Fibroblast of upper back skin (primary cell): ENCODE measurements around the gene WDR82.

ENCODE experiments used
- DNase-seq: peaks from one replicate; pipeline ENCODE4 v3.0.0-alpha.2; 2013

WDR82 gene, protein sequence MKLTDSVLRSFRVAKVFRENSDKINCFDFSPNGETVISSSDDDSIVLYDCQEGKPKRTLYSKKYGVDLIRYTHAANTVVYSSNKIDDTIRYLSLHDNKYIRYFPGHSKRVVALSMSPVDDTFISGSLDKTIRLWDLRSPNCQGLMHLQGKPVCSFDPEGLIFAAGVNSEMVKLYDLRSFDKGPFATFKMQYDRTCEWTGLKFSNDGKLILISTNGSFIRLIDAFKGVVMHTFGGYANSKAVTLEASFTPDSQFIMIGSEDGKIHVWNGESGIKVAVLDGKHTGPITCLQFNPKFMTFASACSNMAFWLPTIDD

DNA sequence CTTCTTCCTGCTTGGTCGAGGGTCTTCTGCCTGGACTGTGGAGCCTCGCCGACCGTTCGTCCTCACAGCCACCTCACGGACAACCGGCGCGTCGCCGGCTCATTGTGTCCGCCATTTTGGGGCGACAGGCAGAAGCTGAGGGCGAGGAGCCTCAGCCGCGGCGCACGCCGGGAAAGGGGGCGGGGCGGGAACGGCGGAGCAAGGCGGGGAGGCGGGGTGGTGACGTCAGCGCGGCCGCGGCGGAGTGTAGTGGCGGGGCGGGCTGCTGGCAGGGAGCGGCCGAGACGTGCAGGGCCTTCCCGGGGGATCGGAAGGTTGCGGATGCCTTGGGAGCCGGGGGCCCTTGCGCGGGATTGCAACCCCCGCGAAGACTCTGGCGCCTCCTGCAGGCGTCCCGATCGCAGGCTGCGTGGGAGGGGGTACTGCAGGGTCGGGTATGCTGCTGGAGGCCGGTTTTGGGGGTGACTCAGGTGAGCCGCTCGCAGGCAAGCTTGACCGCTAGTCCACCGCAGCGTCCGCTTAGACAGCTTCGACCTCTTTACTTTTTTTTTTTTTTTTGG lies at the start of gene WDR82:
WDR82 (minus strand) TSS at position 140 of the 560 bp plus-strand sequence. CDS start 288 bp downstream, outside the sequence.
- peak; percentile 93 for DNase-seq

DNA sequence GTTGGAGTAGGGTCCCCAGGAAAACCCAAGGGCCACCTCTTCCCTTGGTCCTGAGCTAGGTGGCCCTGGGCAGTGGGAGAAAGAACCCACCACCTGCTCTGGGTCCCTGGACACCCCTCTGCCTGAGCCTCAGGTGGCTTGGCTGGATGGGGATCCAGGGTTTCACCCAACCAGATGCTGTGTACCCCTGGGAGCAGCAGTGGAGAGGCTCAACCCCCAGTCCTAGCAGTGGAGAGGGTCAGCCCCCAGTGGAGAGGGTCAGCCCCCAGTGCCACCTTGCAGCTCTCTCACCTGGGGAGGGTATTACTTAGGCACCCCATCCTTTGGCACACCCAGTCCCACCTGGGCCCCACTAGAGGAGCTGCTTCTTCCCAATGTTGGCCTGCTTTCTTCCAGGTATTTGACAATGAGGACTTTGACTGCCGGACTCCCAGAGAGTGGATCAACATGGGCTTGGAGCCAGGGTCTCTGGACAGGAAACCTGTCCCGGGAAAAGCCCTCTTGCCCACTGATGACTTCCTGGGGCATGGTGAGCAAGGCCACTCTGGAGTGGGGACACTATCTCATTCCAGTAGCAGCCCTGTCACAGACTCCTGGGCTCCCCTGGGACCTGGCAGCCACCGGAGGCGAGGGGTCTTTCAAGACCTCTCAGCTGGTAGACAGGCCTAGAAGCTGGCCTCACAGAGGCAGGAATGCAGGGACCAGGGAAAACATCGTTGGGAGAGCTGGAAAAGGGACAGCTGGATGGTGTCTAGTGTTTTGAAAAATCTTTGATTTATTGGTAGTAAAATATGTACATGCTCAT lies 49.2 kb upstream of the WDR82 start:
- no peak for DNase-seq

DNA sequence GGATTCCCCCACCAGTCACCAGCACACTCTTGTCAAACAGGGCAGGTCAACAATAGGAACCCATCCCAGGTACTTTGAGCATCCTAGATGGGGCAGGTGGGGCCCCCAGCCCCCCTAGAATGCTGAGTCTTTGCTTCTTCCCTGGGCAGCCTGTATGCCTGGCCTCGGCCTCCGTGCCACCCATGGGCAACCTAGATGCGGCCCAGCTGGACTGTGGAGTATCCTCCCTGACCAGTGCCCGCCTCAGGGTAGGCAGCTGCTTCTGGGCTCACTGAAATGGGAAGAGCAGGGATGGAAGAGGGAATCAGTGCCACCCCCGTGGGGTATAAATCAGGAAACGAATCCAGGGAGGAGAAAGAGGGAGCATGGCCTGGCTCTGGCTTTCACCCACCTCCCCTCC lies 48.5 kb upstream of the WDR82 start:
- no peak for DNase-seq

DNA sequence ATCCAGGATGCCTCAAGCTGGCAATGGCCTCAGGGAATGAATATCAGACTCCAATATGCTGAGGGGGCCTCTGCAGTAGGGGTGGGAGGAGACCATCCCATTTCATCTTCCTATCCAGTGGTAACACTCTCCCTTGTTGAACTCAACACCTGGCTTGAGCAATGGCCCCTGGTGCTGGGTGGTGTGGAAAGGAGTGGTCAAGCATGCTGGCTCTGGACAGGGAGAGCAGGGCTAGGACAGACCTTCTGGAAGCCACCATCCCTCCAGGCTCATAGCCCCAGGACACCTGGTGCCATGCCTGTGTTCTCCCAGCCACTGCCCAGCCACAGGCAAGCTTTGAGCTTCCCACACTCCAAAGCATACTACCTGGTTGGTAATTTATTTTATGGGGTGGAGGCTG lies 47.2 kb upstream of the WDR82 start:
- DNase-seq: no peak

DNA sequence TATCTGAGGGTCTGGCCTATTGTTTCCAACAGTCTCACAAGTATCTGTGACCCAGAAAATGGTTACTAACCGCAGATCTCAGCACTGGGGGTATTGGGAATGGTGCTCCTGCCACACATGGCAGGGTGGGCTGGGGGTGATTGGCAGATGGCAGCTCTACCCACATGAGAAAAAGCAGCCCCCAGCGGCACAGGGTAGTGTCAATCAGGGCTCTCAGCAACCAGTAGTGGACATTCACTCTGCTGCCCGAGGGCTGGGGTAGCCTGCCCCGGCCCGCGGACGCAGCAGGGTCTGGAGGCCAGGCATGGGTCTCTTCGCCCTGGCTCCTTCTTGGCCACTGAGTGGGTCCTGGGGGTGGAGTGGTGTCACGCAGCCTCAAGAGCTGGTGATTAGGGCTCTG lies 46.2 kb upstream of the WDR82 start:
- no peak for DNase-seq

DNA sequence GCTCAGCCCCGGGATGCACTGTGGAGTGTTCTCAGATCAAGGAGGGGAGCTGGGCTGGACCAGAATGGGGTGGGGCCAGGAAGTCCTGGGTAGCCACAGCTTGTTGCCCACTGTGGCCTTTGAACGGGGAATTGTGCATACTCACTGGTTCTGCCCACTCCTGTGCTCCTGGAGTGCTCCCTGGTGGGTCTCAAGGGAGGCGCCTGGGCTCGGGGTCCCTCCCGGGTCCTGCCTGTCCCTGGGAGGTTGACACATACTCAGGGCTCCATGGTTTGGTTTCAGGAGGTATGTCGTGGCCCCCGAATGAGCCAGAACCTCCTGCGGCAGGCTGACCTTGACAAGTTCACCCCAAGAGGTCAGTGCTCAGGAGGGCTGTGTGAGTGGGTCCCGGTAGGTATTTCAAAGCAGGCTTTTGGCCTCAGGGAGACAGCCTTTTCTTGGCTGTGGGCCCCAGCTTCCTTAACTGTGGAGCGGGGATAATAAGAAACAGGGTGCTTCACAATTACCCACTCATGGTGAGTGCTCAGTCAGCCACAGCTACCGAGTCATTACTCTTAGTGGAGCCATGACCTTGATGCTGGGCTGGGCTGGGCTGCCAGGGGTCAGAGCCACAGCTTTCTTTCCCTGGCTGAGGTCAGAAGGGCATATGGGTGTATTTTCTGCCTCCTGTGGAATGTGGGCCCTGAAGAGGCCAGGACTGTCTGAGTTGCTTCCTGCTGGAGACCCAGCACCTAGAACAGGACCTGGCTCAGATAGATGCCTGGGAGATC lies 45.3 kb upstream of the WDR82 start:
- DNase-seq: no peak

DNA sequence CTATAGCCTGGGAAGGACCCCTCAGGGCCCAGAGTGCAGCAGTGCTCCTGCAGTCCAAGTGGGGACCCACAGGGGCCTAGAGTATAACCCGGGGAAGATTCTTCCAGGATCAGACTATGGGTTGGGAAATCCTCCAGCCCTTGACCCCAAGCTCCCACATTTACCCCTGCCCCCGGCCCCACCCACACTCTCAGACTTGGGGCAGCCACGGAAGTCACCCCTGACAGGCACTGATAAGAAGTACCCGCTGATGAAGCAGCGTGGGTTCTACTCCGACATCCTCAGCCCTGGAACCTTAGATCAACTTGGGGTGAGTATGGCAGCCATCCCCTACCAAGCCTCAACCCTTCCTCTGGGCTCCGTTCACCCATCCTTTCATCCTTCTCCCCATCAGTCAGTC lies 44.0 kb upstream of the WDR82 start:
- no peak for DNase-seq

DNA sequence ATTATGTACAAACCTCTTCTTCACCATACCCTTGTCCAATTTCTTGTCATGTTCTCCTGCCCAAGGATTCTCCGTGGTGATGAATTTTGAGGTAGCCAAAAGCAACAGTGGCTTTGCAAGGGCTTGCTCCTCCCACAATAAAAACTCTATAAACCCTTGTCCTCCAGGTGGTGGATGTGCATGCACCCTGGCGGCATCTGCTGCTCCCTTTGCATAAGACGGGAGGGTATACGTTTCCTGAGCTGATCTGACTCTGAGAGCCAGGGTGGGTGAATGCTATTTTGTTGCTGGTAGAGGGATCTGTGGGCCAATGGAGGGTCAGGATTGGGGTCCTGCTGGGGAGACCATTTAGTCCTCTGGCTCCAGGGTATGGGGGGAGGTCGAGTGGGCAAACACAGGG lies 43.0 kb upstream of the WDR82 start:
- no peak for DNase-seq

DNA sequence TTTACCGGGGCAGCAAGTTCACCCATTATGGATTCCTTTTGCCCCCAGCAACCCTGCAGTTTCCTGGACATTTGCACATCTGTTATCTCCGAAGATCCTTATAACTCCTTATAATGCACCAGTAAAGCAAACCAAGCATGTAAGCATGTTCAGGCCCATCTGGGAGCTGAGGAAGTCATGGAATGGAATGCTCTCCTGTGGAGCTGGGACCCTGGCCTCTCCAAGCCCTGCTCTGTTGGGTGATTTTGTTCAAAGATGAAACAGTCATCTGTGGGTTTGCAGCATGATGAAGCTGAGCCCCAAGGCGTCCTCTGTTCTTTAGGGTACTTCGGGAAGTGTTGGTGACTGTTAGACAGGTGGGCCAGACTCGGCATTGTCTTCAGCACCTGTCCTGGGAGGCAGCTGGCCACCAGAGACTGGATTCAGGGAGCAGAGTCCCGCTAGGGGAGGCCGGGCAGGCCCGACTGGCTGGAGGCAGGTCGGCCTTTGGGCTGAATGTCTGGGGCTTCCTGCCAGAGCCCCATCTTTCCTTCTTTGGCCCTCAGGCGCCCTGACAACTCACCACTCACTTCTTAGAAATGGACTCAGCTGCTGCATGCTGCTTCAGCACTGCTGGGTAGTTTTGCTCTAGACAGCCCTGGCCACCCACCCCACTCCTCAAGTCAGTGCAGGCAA lies 41.6 kb upstream of the WDR82 start:
- no peak for DNase-seq

DNA sequence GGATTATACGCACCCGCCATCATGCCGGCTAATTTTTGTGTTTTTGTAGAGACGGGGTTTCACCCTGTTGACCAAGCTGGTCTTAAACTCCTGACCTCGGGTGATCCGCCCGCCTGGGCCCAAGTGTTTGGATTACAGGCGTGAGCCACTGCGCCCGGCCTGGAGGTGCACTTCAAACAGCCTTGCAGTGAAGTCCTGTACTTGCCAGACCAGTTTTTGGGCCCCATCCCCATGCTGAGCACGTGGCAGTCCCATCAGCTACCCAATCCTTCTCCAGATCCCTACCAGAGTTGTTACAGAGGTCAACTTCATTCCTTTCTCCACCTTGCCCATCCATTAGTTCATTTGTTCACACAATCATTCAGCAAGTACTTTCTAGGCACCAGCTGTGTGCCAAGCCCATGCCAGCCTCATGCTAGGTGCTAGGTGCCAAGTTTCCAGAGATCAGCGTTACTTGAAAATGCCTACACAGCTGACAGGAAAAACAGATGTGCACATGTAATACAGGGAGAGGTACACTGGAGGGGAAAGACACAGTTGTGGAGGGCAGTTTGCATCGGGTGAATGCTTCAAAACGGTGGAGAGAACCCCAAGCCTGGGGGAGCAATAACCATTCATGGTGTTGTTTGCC lies 39.9 kb upstream of the WDR82 start:
- DNase-seq: no peak

DNA sequence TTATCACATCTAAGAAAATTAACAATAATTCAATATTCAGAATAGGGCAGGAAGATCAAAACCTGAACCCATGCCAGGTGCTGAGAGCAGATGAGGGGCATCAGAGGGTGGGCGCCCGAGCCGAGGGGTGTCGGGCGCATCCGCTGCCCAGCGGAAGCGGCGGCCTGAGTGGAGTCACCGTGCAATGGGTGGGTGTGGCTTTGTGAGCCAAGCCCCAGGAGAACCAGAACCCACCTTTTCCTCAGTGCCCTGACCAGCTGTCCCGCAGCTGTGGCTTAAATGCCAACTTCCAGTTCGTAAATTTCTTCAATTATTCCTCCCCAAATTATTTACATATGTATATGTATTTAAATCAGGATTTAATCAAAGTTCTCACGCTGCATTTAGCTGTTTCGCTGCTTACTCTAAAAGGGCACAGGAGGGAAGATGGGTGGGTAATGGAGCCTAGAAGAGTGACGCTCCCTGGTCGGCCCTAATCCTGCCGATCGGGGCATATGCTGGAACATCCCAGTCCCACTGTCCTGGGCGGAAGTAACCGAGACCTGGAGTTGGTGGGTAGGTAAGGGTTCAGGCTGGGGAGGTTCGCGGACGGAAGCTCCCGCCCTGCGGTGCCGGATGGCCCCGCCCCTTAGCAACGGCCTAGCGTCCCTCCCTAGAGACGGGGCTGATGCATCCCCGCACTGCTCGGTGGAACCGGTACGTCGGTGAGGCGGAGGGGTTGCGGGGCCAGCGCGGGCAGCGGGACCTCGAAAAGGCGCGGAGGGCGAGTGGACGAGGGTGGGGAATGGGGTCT lies 39.0 kb upstream of the WDR82 start:
- peak; percentile 35 for DNase-seq

DNA sequence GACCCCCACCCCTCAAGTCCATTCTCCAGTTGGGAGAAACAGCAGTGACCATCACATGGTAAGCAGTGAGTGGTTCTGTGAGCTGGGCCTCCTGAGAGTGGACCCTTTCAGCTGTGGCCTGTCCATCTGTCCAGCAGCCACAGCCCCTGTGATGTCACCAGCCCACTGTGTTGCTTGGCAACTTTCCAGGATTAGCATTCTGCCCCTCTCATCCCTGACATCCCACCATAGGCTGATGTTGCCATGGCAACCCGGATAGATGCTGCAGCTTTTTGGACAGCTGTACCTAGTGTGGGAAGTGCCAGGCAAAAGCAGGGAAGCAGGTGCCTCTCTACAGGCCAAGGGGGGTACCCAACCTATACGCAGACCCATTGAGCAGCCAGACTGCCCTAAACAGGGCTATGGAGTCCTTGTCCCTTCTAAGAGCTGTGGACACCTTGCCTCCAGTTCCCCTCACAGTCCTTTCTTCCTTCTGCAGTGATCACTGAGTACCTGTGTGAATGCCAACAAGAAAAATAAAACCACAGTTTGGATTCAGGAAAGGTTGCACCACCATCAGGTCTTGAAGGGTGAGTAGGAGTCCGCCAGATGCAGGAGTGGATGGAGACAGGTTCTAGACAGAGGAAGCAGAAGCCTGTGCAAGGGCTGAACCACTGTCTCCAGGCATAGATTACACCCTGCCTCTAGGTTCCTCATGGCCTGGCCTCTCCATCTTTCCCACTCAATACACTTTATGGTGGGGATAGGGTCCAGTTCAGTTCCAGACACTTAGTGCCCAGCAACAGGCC lies 37.7 kb upstream of the WDR82 start, which contains the start of gene DNAH1:
DNAH1 (plus strand) TSS at position 343 of the 788 bp plus-strand sequence. CDS start 6,124 bp downstream, outside the sequence.
- no peak for DNase-seq

DNA sequence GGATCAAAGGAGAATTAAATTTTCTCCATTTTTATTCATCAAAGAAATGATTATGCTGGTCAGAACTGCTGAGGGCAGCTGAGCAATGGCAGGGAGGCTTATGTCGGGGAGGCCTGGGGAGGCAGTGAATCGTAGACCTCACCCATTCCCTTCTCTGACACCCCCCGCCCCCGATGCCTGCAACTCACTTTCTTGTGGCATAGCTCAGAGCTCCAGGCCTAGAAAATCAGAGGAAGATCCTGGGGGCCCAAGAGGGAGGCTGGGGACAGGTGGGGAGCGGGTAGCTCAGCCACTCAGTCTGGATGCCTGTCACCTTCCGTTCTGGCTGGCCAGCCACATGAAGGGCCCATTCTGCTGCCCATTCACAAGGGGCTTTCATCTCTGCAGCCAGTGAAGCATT lies 36.6 kb upstream of the WDR82 start:
- DNase-seq: no peak

DNA sequence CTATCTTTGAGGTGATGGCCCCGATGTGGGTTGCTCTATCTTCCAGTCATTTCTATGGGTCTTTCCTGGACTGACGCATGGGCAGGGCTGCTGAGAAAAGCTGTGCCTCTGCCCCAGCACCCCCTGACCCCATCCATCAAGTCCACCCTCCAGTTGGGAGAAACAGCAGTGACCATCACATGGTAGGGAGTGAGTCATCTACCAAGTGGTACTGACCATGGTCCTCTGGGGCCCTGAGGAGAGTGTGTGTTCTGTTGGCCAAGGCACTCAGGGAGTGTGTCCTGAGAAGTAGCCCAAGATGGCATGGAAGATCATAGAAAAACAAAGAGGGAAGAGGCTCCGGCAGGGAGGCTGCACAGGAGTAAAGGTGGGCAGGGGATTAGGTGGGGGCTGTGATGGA lies 36.0 kb upstream of the WDR82 start:
- no peak for DNase-seq

DNA sequence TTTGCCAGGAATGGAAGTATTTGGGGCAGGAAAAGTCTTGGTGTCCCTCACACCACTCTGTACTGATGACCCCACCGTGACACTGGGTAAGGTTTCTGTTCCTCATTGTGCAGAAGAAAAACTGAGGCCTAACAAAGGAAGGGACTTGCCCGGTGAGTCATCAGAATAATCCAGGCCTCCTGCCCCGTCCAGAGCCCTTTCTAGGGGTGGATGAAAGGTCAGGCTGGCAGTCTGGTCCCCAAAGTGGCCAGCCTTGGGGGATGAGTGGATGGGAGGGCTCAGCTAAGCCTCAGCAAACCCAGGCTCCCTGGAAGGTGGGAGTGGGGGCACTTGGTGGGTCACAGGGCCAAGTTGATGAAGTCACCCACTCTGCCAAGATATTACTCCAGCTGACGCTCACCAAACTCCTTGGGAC lies 35.3 kb upstream of the WDR82 start:
- DNase-seq: no peak

DNA sequence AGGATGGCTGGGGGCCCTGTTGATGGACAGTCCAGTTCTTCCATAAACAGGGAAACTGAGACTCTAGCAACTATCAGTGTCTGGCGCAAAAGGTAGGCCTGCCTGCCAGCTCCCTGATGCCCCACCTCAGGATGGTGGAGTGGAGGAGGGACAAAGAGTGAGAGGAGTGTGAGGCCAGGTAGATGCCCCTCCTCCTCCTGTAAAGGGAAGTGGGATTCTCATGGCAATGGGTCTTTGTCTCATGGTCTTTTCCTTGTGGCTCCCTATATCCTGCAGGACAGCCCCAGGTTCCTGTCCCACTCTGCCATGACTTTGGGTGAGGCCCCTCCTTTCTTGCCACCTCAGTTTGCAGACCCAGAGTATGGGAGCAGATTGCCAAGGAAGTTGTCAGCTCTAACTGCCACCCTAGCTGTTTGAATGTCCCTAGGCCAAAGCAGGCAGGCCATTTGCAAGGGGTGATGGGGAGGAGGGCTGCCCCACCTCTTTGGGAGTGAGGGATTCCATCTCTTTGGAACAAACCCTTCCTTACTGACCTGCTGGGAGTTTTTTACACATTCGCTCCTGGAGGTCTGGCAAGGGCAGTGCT lies 34.8 kb upstream of the WDR82 start:
- no peak for DNase-seq

DNA sequence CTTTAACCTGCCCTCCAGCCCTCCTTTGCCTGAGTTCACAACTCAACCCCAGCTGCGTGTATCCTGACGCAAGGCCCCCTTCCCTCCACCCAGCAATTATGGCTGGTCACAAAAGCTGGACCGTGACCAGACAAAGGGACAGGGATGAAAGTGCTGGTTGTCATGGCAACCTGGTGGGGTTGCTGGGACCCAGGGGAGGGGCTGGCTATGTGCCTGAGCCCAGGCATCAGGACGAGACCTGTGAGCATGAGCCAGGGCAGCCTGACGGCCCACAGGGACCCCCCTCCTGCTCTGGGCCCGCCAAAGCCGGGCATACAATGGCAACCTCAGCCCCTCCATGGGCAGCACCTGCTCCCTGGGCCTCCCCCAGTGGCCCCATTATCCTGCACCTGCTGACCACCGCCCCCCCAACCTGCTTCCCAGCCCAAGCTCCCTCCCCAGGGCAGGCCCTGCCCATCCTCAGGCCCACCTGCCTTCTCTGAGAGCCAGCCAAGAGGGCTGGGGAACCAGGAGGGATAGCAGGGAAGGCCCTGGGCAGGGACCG lies 33.2 kb upstream of the WDR82 start:
- no peak for DNase-seq

DNA sequence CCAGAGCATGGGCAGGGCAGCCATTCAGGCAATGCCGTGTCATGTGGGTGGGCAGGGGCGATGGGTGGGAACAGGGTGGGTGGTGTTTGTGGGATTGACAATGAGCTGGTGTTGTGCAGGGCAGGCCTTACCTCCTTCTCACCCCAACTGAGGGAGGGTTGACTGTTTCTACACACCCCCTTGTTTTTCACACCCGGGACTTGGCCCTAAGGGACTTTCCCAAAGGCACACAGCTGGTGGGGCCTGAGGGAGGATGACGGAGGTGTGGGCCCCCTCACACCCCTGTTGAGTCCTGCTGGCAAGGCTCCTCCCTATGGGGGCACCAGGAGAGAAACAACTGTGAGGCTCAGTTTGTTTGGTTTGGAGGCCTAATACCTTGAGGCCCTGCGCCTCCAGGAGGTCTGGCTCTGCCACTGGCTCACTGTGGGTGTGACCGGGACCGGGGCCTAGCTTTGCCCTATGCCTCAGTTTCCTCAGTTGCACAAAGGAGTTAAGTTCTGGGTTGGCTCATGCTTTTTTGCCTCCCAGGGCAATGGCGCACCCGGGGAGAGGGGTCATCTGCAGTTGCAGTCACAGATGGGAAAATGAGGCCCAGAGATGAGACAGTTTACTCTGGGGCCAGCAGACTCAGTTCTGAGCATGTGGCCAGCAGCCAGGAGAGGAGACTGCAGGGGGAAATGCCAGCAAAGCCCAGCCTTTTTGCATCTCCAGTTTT lies 32.6 kb upstream of the WDR82 start:
- DNase-seq: no peak

DNA sequence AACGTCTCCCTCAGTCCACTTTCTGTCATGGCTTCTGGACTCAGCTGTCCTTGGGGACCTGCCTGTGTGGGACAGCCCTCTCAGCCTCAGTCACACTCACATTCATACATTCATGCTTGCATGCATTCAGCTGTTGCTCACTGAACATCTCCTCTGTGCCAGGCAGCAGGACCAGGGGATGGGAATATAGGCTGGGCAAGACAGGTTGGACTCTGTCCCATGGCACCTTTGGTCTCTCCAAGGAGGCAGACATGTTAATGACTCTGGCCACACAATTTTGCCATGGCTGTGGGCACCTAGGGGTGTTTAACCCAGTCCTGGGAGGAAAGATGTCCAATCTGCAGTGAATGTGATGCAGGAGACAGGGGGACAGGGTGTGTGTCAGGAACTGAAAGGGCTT lies 29.9 kb upstream of the WDR82 start:
- no peak for DNase-seq
